Measurements from ENCODE around the gene LAD1. TPM values are rescaled to one million over a fixed set of nuclear protein-coding genes. Genes with fewer than 3 reads are reported as not detected.

Gene LAD1
- total RNA-seq, 1 donor from 2014 or later: 1.2 TPM

DNA sequence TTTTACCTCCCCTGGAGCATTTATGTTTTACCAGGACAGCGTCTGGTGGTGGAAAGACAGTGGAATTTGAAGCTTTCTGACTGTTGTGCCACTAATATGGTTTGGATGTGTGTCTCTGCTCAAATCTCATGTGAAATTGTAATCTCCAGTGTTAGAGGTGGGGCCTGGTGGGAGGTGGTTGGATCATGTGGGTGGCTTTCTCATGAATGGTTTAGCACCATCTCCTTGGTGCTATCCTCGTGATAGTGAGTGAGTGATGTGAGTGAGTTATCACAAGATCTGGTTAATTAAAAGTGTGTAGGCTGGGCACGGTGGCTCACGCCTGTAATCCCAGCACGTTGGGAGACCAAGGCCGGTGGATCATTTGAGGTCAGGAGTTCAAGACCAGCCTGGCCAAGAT, 46.2 kb upstream of the LAD1 start:
- H3K27me3 Mint-ChIP-seq (ENCODE audit: low read depth, unreplicated experiment): no peaks in the 10 kb centered on the region
- FAIRE-seq (no peak), DNase-seq (ENCODE audit: low read depth) (no peak)
- Histone ChIP-seq H3K4me2 (ENCODE audit: low read length) (no peak overlapping the region), H4K20me1 (ENCODE audit: insufficient read depth, low read length) (no peaks in the 10 kb centered on the region), H3K4me3 (ENCODE audit: insufficient read depth, low read depth, low read length) (no peak overlapping the region), H3K9me3 (ENCODE audit: insufficient read depth, low read depth, low read length) (no peaks in the 10 kb centered on the region), H3K79me2 (ENCODE audit: insufficient read depth, low read length) (no peaks in the 10 kb centered on the region), H3K27me3 (ENCODE audit: insufficient read depth, low read length) (no peaks in the 10 kb centered on the region), H3K9ac (ENCODE audit: low read length) (no peak overlapping the region), H3K4me1 (ENCODE audit: insufficient read depth, low read length) (peaks cover 20% of the 10 kb centered on the region), H2AFZ (ENCODE audit: low read depth, low read length) (no peak overlapping the region), H3K27ac (ENCODE audit: low read depth, low read length) (no peak overlapping the region), H3K36me3 (ENCODE audit: insufficient read depth, low read length) (no peaks in the 10 kb centered on the region)
- H3K4me3 Mint-ChIP-seq (ENCODE audit: unreplicated experiment): no peak overlapping the region
- peak overlapping the region; percentile 76 for H3K27ac Mint-ChIP-seq (ENCODE audit: unreplicated experiment)
- H3K4me1 Mint-ChIP-seq (ENCODE audit: low read depth, unreplicated experiment): peaks cover 33% of the 10 kb centered on the region
- TF ChIP-seq EZH2 (IDR thresholded peaks at IDR 0.05; ENCODE audit: insufficient read depth, low read length): no peak
- TF ChIP-seq, protein P1, sequence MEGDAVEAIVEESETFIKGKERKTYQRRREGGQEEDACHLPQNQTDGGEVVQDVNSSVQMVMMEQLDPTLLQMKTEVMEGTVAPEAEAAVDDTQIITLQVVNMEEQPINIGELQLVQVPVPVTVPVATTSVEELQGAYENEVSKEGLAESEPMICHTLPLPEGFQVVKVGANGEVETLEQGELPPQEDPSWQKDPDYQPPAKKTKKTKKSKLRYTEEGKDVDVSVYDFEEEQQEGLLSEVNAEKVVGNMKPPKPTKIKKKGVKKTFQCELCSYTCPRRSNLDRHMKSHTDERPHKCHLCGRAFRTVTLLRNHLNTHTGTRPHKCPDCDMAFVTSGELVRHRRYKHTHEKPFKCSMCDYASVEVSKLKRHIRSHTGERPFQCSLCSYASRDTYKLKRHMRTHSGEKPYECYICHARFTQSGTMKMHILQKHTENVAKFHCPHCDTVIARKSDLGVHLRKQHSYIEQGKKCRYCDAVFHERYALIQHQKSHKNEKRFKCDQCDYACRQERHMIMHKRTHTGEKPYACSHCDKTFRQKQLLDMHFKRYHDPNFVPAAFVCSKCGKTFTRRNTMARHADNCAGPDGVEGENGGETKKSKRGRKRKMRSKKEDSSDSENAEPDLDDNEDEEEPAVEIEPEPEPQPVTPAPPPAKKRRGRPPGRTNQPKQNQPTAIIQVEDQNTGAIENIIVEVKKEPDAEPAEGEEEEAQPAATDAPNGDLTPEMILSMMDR (IDR thresholded peaks at IDR 0.05; ENCODE audit: insufficient read depth, low read depth, low read length): no peak
- no peaks in the 10 kb centered on the region for H3K9me3 Mint-ChIP-seq (ENCODE audit: unreplicated experiment)
- H3K36me3 Mint-ChIP-seq (ENCODE audit: low read depth, unreplicated experiment): no peaks in the 10 kb centered on the region

DNA sequence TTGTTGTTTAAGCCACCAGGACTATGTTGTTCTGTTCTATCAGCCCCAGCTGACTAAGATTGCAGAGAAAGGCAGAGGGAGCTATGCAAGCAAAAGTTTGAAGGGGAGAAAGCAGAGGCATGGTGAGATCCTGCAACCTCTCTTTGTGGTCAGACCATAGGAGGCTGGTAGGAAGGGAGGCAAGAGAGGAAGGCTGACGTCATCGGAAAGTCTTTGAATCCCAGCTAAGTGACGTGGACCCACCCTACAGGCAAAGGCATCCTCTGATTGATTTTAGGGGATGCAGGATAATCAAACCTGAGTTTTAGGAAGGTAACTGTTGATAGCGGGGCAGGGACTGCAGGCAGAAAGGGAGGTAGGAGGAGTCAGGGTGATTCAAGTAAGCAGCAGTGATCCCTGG, 45.7 kb upstream of the LAD1 start:
- no peaks in the 10 kb centered on the region for H3K36me3 ChIP-seq (ENCODE audit: insufficient read depth, low read length)
- Mint-ChIP-seq H3K4me1 (ENCODE audit: low read depth, unreplicated experiment) (peaks cover 29% of the 10 kb centered on the region), H3K4me3 (ENCODE audit: unreplicated experiment) (peak overlapping the region; percentile 24), H3K36me3 (ENCODE audit: low read depth, unreplicated experiment) (no peaks in the 10 kb centered on the region), H3K27ac (ENCODE audit: unreplicated experiment) (peak overlapping the region; percentile 76), H3K27me3 (ENCODE audit: low read depth, unreplicated experiment) (no peaks in the 10 kb centered on the region), H3K9me3 (ENCODE audit: unreplicated experiment) (no peaks in the 10 kb centered on the region)
- FAIRE-seq (no peak), DNase-seq (ENCODE audit: low read depth) (peak; percentile 52)
- TF ChIP-seq EZH2 (IDR thresholded peaks at IDR 0.05; ENCODE audit: insufficient read depth, low read length): no peak
- TF ChIP-seq, protein P1 (IDR thresholded peaks at IDR 0.05; ENCODE audit: insufficient read depth, low read depth, low read length): no peak
- no peaks in the 10 kb centered on the region for H3K9me3 ChIP-seq (ENCODE audit: insufficient read depth, low read depth, low read length)
- no peaks in the 10 kb centered on the region for H3K79me2 ChIP-seq (ENCODE audit: insufficient read depth, low read length)
- no peak overlapping the region for H3K9ac ChIP-seq (ENCODE audit: low read length)
- peak overlapping the region; percentile 15 for H3K4me2 ChIP-seq (ENCODE audit: low read length)
- peaks cover 19% of the 10 kb centered on the region for H3K4me1 ChIP-seq (ENCODE audit: insufficient read depth, low read length)
- no peaks in the 10 kb centered on the region for H3K27me3 ChIP-seq (ENCODE audit: insufficient read depth, low read length)
- H3K4me3 ChIP-seq (ENCODE audit: insufficient read depth, low read depth, low read length): no peak overlapping the region
- H4K20me1 ChIP-seq (ENCODE audit: insufficient read depth, low read length): no peaks in the 10 kb centered on the region
- H3K27ac ChIP-seq (ENCODE audit: low read depth, low read length): no peak overlapping the region
- H2AFZ ChIP-seq (ENCODE audit: low read depth, low read length): no peak overlapping the region

DNA sequence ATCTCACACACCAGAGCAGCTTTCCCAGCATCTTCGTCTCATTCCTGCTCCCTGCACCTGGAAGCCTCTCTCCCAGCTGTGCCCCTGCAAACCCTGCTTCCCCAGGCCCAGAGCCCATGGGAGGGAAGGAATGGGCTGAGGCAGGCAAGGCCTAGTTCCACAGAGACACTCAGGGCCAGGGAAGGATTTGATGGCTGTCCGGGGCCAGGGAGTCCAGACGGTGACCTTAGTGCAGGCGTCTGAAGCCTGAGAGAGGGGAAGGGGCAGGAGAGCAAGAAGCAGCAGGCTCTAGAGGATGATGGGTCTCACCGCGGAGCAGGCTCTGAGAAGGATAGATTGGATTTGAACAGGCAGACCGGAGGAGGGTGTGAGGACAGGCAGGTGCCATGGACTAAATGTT, 44.6 kb upstream of the LAD1 start:
- Histone ChIP-seq H3K79me2 (ENCODE audit: insufficient read depth, low read length) (no peaks in the 10 kb centered on the region), H2AFZ (ENCODE audit: low read depth, low read length) (no peak overlapping the region), H3K9ac (ENCODE audit: low read length) (no peak overlapping the region), H4K20me1 (ENCODE audit: insufficient read depth, low read length) (no peaks in the 10 kb centered on the region), H3K27me3 (ENCODE audit: insufficient read depth, low read length) (no peaks in the 10 kb centered on the region), H3K4me3 (ENCODE audit: insufficient read depth, low read depth, low read length) (no peak overlapping the region), H3K4me1 (ENCODE audit: insufficient read depth, low read length) (peaks cover 18% of the 10 kb centered on the region), H3K36me3 (ENCODE audit: insufficient read depth, low read length) (no peaks in the 10 kb centered on the region), H3K4me2 (ENCODE audit: low read length) (no peak overlapping the region), H3K27ac (ENCODE audit: low read depth, low read length) (no peak overlapping the region), H3K9me3 (ENCODE audit: insufficient read depth, low read depth, low read length) (no peaks in the 10 kb centered on the region)
- H3K27ac Mint-ChIP-seq (ENCODE audit: unreplicated experiment): no peak overlapping the region
- no peaks in the 10 kb centered on the region for H3K36me3 Mint-ChIP-seq (ENCODE audit: low read depth, unreplicated experiment)
- H3K9me3 Mint-ChIP-seq (ENCODE audit: unreplicated experiment): no peaks in the 10 kb centered on the region
- no peaks in the 10 kb centered on the region for H3K27me3 Mint-ChIP-seq (ENCODE audit: low read depth, unreplicated experiment)
- H3K4me1 Mint-ChIP-seq (ENCODE audit: low read depth, unreplicated experiment): peaks cover 22% of the 10 kb centered on the region
- no peak overlapping the region for H3K4me3 Mint-ChIP-seq (ENCODE audit: unreplicated experiment)
- no peak for TF ChIP-seq EZH2 (IDR thresholded peaks at IDR 0.05; ENCODE audit: insufficient read depth, low read length)
- TF ChIP-seq, protein P1 (IDR thresholded peaks at IDR 0.05; ENCODE audit: insufficient read depth, low read depth, low read length): no peak
- no peak for DNase-seq (ENCODE audit: low read depth)
- FAIRE-seq: no peak

All from astrocyte (in vitro differentiated cells and primary cell).